Kidney epithelial cell (primary cell): Measurements from ENCODE around the gene WSB2. TPM values are rescaled to one million over a fixed set of nuclear protein-coding genes. Genes with fewer than 3 reads are reported as not detected.
A peak's percentile ranks its signal among the peaks of the same experiment; 100 is the strongest.

ENCODE experiments used
- DNase-seq: peaks from one replicate; pipeline ENCODE4 v3.0.0-alpha.2; 2010; ENCODE audit warnings: low read depth
- H3K27me3 ChIP-seq: 2 replicates; pipeline ENCODE4 v1.6.0; 2011; ENCODE audit warnings: low read length; ENCODE audit not compliant: control insufficient read depth, insufficient read depth
- H3K36me3 ChIP-seq: 2 replicates; pipeline ENCODE4 v1.5.1; 2011; ENCODE audit warnings: low read length; ENCODE audit not compliant: control insufficient read depth, insufficient read depth
- H3K4me3 ChIP-seq: 2 replicates; pipeline ENCODE4 v1.5.1; 2011; ENCODE audit warnings: low read depth, mild to moderate bottlenecking, control low read depth, low read length
- total RNA-seq: library from RNA; depleted of rRNA; stranded (reverse); fragments of >200 nt; gene quantifications from 2 replicates; pipeline ENCODE4 v1.2.3, GENCODE V29; 2015
- TF ChIP-seq, protein P1 (sequence below): IDR thresholded peaks from 2 replicates; pipeline ENCODE4 v1.5.1; 2011; ENCODE audit warnings: mild to moderate bottlenecking, moderate library complexity, low read length, control low read depth, inconsistent platforms; ENCODE audit not compliant: insufficient read depth, poor library complexity, severe bottlenecking

WSB2 gene
- total RNA-seq, 1 donor from 2014 or later = 81.1 TPM

DNA sequence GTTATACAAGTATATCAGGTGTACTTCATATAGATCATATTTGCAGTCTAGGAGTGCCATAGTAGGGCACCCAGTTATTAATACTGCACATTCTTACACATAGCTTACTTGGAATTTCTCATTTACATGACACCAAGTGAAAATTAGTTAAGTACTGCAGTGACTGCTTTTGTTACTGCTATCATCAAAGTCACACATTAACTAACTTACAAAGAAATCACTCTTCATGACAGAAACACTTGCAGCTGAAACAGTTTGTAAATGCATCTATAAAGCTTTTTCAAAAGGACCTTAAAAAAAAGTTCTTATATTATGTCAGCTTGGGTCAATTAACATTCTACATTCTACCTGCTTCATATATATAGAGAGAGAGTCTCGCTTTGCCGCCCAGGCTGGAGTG, 62.3 kb downstream of the WSB2 start:
- DNase-seq = no peak
- Histone ChIP-seq H3K36me3 (no peaks in the 10 kb centered on the region), H3K4me3 (no peak overlapping the region), H3K27me3 (no peaks in the 10 kb centered on the region)
- TF ChIP-seq, protein P1, sequence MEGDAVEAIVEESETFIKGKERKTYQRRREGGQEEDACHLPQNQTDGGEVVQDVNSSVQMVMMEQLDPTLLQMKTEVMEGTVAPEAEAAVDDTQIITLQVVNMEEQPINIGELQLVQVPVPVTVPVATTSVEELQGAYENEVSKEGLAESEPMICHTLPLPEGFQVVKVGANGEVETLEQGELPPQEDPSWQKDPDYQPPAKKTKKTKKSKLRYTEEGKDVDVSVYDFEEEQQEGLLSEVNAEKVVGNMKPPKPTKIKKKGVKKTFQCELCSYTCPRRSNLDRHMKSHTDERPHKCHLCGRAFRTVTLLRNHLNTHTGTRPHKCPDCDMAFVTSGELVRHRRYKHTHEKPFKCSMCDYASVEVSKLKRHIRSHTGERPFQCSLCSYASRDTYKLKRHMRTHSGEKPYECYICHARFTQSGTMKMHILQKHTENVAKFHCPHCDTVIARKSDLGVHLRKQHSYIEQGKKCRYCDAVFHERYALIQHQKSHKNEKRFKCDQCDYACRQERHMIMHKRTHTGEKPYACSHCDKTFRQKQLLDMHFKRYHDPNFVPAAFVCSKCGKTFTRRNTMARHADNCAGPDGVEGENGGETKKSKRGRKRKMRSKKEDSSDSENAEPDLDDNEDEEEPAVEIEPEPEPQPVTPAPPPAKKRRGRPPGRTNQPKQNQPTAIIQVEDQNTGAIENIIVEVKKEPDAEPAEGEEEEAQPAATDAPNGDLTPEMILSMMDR = no peak

GRCh38 chr12:117994551-117995438, 66.2 kb downstream of the WSB2 start:
- TF ChIP-seq, protein P1 = no peak
- Histone ChIP-seq H3K4me3 (no peak overlapping the region), H3K36me3 (no peaks in the 10 kb centered on the region), H3K27me3 (no peaks in the 10 kb centered on the region)
- no peak for DNase-seq

GRCh38 chr12:117986705-117987469, 74.1 kb downstream of the WSB2 start:
- no peaks in the 10 kb centered on the region for H3K36me3 ChIP-seq
- no peak overlapping the region for H3K4me3 ChIP-seq

DNA sequence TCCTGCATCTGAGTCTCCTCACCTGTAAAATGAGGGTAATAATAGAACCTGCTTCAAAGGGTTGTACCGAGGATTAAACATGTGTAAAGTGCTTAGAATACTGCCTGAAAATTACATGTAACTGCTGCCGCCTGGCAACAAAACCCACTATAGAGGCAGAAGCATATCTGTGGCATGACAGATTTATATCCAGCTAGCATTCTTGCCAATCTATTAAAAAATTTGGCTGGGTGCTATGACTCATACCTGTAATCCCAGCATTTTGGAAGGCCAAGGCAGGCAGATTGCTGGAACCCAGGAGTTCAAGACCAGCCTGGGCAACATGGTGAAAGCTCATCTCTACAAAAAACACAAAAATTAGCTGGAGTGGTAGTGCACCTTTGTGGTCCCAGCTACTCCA, 75.8 kb downstream of the WSB2 start:
- TF ChIP-seq, protein P1 = no peak

More at GRCh38 chr12:117986705-117987469, 74.1 kb downstream of the WSB2 start:
- peak; percentile 78 for DNase-seq
- TF ChIP-seq, protein P1 = no peak
- no peaks in the 10 kb centered on the region for H3K27me3 ChIP-seq

More for the DNA sequence above, 75.8 kb downstream of the WSB2 start:
- DNase-seq = no peak
- Histone ChIP-seq H3K4me3 (no peak overlapping the region), H3K27me3 (no peaks in the 10 kb centered on the region), H3K36me3 (no peaks in the 10 kb centered on the region)

Other genes starting within 250 kb of the WSB2 start
- gene KSR2, start 92.2 kb downstream of the WSB2 start, total RNA-seq = 0.14 and 0.29 TPM in 2 replicates
- 10.1 and 13.7 TPM in 2 replicates for gene RFC5, start 44.5 kb downstream of the WSB2 start, total RNA-seq
- gene VSIG10, start 42.8 kb upstream of the WSB2 start, total RNA-seq = 14.4 and 22.0 TPM in 2 replicates
- gene PEBP1, start 74.9 kb upstream of the WSB2 start, total RNA-seq = 301 and 331 TPM in 2 replicates